ENCODE data around the gene LMAN1.

Gene LMAN1

DNA sequence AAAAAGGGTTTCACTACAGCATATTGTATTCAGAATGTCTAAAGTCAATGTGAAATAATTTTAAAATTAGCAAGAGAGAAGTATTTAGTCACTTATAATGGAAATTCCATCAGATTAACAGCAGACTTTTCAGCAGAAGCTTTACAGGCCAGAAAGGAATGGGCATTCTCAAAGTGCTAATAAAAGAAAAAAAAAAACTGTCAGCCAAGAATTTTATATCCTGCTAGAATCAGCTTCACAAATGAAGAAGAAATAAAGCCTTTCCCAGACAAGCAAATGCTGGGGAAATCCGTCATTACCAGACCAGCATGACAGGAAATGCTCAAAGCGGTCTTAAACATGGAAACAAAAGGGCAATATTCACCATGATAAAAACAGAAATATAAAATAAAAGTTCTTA, 18.8 kb downstream of the LMAN1 start:
- no peaks in the 10 kb centered on the region for H3K4me1 ChIP-seq
- intact Hi-C loops (cut with DNase I; ENCODE audit: low total_unique reads) = no loop called here
- no peaks in the 10 kb centered on the region for H3K27me3 ChIP-seq
- TF ChIP-seq, protein P1, sequence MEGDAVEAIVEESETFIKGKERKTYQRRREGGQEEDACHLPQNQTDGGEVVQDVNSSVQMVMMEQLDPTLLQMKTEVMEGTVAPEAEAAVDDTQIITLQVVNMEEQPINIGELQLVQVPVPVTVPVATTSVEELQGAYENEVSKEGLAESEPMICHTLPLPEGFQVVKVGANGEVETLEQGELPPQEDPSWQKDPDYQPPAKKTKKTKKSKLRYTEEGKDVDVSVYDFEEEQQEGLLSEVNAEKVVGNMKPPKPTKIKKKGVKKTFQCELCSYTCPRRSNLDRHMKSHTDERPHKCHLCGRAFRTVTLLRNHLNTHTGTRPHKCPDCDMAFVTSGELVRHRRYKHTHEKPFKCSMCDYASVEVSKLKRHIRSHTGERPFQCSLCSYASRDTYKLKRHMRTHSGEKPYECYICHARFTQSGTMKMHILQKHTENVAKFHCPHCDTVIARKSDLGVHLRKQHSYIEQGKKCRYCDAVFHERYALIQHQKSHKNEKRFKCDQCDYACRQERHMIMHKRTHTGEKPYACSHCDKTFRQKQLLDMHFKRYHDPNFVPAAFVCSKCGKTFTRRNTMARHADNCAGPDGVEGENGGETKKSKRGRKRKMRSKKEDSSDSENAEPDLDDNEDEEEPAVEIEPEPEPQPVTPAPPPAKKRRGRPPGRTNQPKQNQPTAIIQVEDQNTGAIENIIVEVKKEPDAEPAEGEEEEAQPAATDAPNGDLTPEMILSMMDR (IDR thresholded peaks at IDR 0.05) = no peak
- peaks cover 76 to 96% (median 88%) of the 10 kb centered on the region in 3 donors for H3K36me3 ChIP-seq
- no peak overlapping the region for H3K27ac ChIP-seq
- H3K4me3 ChIP-seq = no peak overlapping the region
- H3K9me3 ChIP-seq = peaks cover 0 to 6% (median 4%) of the 10 kb centered on the region in 3 donors
- no peak for DNase-seq

DNA sequence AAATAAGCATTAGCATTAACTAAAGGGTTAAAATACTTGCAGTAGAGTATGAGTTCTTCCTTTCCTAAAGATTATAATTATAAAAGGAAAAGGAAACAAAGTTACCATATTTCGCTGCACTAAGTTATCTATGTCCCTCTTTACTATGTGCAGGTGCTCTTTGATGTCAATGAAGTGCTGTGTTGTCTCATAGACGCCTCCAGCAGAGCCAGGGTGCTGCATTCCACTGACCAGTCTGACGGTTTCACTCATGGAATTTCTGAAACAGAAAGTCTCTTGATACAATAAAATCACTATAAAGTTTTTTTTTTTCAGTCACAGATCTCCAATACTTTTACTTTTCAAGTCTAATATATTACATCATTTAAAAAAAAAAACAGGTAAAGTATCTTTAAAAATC, 26.1 kb downstream of the LMAN1 start:
- Histone ChIP-seq H3K36me3 (peaks cover 63 to 88% (median 68%) of the 10 kb centered on the region in 3 donors), H3K27me3 (no peaks in the 10 kb centered on the region), H3K4me3 (no peak overlapping the region), H3K4me1 (no peaks in the 10 kb centered on the region), H3K27ac (no peak overlapping the region), H3K9me3 (no peaks in the 10 kb centered on the region)
- TF ChIP-seq, protein P1 (IDR thresholded peaks at IDR 0.05) = no peak
- DNase-seq = no peak
- intact Hi-C loops (cut with DNase I; ENCODE audit: low total_unique reads) = no loop called here

DNA sequence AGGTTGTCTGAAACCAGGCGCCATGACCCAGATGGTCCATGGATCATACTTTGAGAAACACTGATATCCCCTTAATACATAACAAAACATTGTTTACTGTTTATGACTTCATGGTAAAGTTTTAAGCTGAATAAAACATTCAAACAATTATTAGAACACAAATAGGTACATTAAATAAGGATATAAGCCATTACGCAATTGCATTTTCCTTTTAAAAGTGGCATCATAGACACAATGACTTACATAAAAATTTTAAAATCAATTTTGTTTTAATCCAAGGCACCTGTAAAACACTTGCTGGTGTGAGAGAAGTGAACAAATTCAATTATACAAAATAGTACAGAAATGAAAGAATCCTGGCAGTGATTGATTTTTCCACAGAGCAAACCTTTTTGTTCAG, 30.4 kb downstream of the LMAN1 start:
- peaks cover 45 to 65% (median 62%) of the 10 kb centered on the region in 3 donors for H3K36me3 ChIP-seq
- no peak for DNase-seq

DNA sequence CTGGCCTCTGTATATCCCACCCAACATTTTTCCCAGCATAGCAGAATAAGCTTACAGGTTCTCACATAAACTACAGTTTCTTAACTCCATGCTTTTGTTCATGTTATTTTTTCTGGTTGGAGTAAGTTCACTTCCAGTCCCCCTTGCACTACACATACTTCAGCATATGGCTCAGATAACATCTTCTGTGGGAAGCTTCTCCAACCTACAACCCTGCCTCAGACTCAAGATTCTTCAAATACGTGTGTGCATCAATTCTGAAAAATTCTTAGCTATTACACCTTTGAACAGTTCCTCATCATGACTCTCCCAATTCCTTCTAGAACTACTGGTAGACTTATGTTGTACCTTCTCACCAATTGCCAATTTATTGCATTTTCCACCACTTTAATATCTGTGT, 33.1 kb downstream of the LMAN1 start:
- intact Hi-C loops (cut with DNase I; ENCODE audit: low total_unique reads) = no loop called here
- Histone ChIP-seq H3K36me3 (peaks cover 32 to 44% (median 40%) of the 10 kb centered on the region in 3 donors), H3K4me3 (no peak overlapping the region), H3K9me3 (no peaks in the 10 kb centered on the region), H3K4me1 (no peaks in the 10 kb centered on the region), H3K27ac (no peak overlapping the region), H3K27me3 (no peaks in the 10 kb centered on the region)
- no peak for DNase-seq
- TF ChIP-seq, protein P1 (IDR thresholded peaks at IDR 0.05) = no peak

More for the DNA sequence above, 30.4 kb downstream of the LMAN1 start:
- H3K4me3 ChIP-seq = no peak overlapping the region
- H3K27ac ChIP-seq = no peak overlapping the region
- H3K27me3 ChIP-seq = no peaks in the 10 kb centered on the region
- no peaks in the 10 kb centered on the region for H3K9me3 ChIP-seq
- H3K4me1 ChIP-seq = no peaks in the 10 kb centered on the region
- TF ChIP-seq, protein P1 (IDR thresholded peaks at IDR 0.05) = no peak
- intact Hi-C loops (cut with DNase I; ENCODE audit: low total_unique reads) = no loop called here

DNA sequence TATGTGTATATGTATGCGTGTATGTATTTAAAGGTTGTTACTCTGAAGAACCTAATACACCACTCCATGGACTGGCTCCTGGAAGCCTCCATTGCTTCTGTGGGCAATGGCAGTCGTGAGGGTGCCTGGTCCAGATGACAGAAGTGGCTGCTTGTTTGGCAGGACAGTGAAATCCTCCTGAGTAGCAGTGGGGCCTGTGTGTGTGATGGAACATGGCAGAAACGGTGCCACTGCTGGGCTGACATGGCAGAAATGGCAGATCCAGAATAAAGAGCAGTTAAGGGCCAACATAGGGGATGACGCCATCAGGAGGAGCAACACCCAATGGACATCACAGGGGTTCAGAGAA, 34.5 kb downstream of the LMAN1 start:
- no peak overlapping the region for H3K27ac ChIP-seq
- no peaks in the 10 kb centered on the region for H3K4me1 ChIP-seq
- no peaks in the 10 kb centered on the region for H3K9me3 ChIP-seq
- H3K27me3 ChIP-seq = no peaks in the 10 kb centered on the region
- intact Hi-C loops (cut with DNase I; ENCODE audit: low total_unique reads) = no loop called here
- H3K4me3 ChIP-seq = no peak overlapping the region
- peaks cover 27 to 31% (median 28%) of the 10 kb centered on the region in 3 donors for H3K36me3 ChIP-seq
- DNase-seq = no peak
- TF ChIP-seq, protein P1 (IDR thresholded peaks at IDR 0.05) = no peak
